ENCODE data around the gene PUM2.

DNA sequence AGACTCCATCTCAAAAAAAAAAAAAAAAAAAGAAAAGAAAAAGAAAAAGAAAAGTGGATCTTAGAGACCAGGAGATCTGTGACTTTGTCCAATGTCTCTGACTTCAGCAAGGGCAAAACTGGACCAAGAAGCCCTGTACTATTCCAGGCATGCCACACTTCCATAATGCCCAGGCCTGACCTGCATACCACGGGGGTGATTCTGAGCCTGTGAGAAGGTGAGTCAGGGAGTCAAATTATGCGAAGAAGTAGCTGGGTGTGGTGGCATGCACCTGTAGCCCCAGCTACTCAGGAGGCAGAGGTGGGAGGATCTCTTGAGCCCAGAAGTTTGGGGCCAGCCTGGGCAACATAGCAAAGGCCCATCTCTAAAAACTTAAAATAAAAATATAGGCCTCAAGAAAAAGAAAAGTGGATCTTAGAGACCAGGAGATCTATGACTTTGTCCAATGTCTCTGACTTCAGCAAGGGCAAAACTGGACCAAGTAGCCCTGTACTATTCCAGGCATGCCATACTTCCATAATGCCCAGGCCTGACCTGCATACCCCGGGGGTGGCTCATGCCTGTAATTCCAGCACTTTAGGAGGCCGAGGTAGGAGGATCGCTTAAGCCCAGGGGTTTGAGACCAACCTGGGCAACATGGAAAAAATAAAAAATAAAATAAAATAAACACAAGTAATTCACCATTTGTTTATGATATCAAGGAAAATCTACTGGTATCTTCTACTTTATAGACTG, 12.2 kb upstream of the PUM2 start:
- TF ChIP-seq ZNF274 (IDR thresholded peaks at IDR 0.05; ENCODE audit: low read depth, low read length) (no peak), YY1 (IDR thresholded peaks at IDR 0.05; ENCODE audit: insufficient read depth, insufficient read length) (no peak), SUZ12 (IDR thresholded peaks at IDR 0.05; ENCODE audit: extremely low read depth, insufficient read depth, insufficient read length) (no peak)
